A549 (cell line): ENCODE data around the gene AQP5. TPM values are rescaled to one million over a fixed set of nuclear protein-coding genes. Genes with fewer than 3 reads are reported as not detected.

Source experiments
- ATAC-seq, 2 experiments: fragments of 200-7000 bp in 1 of 2; fragments of >200 bp in 1 of 2; cut with Nextera tagmentation in 1 of 2; cut with Tn5 transposase in 1 of 2; 3 replicates each; pipeline versions ENCODE4 v1.8.0 to v1.9.1; 2018 to 2020; ENCODE audit warnings: mild to moderate bottlenecking in 1 of 2, moderate library complexity in 1 of 2
- CTCF ChIA-PET: fragments of 300-600 bp; sonication (Branson Sonifier 250); formaldehyde crosslinking; extraction: SDS; loops from one replicate; lab custom pipeline; 2021; ENCODE audit warnings: antibody characterized with exemption, inconsistent platforms; lab: Yijun Ruan, JAX
- POLR2A ChIA-PET: fragments of 350-600 bp; formaldehyde crosslinking; extraction: SDS; loops from one replicate; lab custom pipeline; 2021; ENCODE audit warnings: antibody characterized with exemption, inconsistent platforms; lab: Yijun Ruan, JAX
- DNase-seq, 2 experiments: peaks; one replicate each; pipeline versions ENCODE4 v3.0.0 to v3.0.0-alpha.2; 2011 to 2016; ENCODE audit warnings: low read depth in 1 of 2, low spot score in 1 of 2
- FAIRE-seq: peaks from 2 replicates; lab custom pipeline; 2011; peaks lifted over from hg19 to GRCh38; lab: Jason Lieb, UNC
- H3K27ac ChIP-seq, 2 experiments: fragments of >200 bp; sonication (Bioruptor Twin); formaldehyde crosslinking; 3 replicates each; pipeline ENCODE4 v1.5.1; 2016 to 2017
- H3K4me1 ChIP-seq: fragments of >200 bp; sonication (Bioruptor Twin); formaldehyde crosslinking; 3 replicates; pipeline ENCODE4 v1.6.1; 2016
- H3K4me2 ChIP-seq: fragments of >200 bp; sonication (Bioruptor Twin); formaldehyde crosslinking; 3 replicates; pipeline ENCODE4 v1.6.1; 2016
- H3K4me3 ChIP-seq: fragments of >200 bp; sonication (Bioruptor Twin); formaldehyde crosslinking; 3 replicates; pipeline ENCODE4 v1.5.1; 2016
- H3K9me3 ChIP-seq: fragments of >200 bp; sonication (Bioruptor Twin); formaldehyde crosslinking; 3 replicates; pipeline ENCODE4 v1.6.1; 2016
- BCL3 ChIP-seq: fragments of >200 bp; sonication (Bioruptor Twin); formaldehyde crosslinking; IDR thresholded peaks from 3 replicates; pipeline ENCODE4 v1.6.1; 2016
- BHLHE40 ChIP-seq: IDR thresholded peaks from 2 replicates; pipeline ENCODE4 v1.6.1; 2012; ENCODE audit warnings: low read depth, low read length, inconsistent platforms
- CBX8 ChIP-seq: fragments of 200-600 bp; sonication (generic); IDR thresholded peaks from 2 replicates; pipeline ENCODE4 v1.6.1; 2016
- E2F6 ChIP-seq: IDR thresholded peaks from 2 replicates; pipeline ENCODE4 v1.6.1; 2012; ENCODE audit warnings: low read depth, borderline replicate concordance
- EHMT2 ChIP-seq: fragments of 200-600 bp; sonication (generic); IDR thresholded peaks from 2 replicates; pipeline ENCODE4 v1.6.1; 2016; ENCODE audit warnings: antibody characterized with exemption, low read depth, mild to moderate bottlenecking, moderate library complexity
- FOSB ChIP-seq: fragments of 250-450 bp; sonication (Bioruptor Pico); IDR thresholded peaks from 2 replicates; pipeline ENCODE4 v1.5.0; 2020; ENCODE audit warnings: mild to moderate bottlenecking, moderate library complexity
- FOXS1 ChIP-seq: fragments of 250-450 bp; sonication (Bioruptor Pico); IDR thresholded peaks from 2 replicates; pipeline ENCODE4 v1.5.0; 2020; ENCODE audit warnings: mild to moderate bottlenecking, moderate library complexity
- GATA3 ChIP-seq: IDR thresholded peaks from 2 replicates; pipeline ENCODE4 v1.6.1; 2012; ENCODE audit warnings: borderline replicate concordance
- HMGXB4 ChIP-seq: fragments of 250-450 bp; sonication (Bioruptor Pico); IDR thresholded peaks from 2 replicates; pipeline ENCODE4 v1.5.0; 2021; ENCODE audit warnings: mild to moderate bottlenecking, moderate library complexity, borderline replicate concordance
- HOXA7 ChIP-seq: fragments of 250-450 bp; sonication (Bioruptor Pico); IDR thresholded peaks from 2 replicates; pipeline ENCODE4 v1.5.0; 2020; ENCODE audit warnings: mild to moderate bottlenecking, moderate library complexity
- HOXB13 ChIP-seq: fragments of 250-450 bp; sonication (Bioruptor Pico); IDR thresholded peaks from 2 replicates; pipeline ENCODE4 v1.5.0; 2020; ENCODE audit warnings: low read depth, mild to moderate bottlenecking, moderate library complexity
- JUN ChIP-seq, 2 experiments: fragments of >200 bp; sonication (Bioruptor Twin); formaldehyde crosslinking; IDR thresholded peaks; 2 replicates in 1 of 2; 3 replicates in 1 of 2; pipeline ENCODE4 v1.6.1; 2016 to 2017
- JUNB ChIP-seq: fragments of >200 bp; sonication (Bioruptor Twin); formaldehyde crosslinking; IDR thresholded peaks from 2 replicates; pipeline ENCODE4 v1.6.1; 2016
- KDM5A ChIP-seq: fragments of 200-600 bp; sonication (generic); IDR thresholded peaks from 2 replicates; pipeline ENCODE4 v1.6.1; 2016; ENCODE audit warnings: antibody characterized with exemption, mild to moderate bottlenecking
- NPAS2 ChIP-seq: fragments of 250-450 bp; sonication (Bioruptor Pico); IDR thresholded peaks from 2 replicates; pipeline ENCODE4 v1.8.0; 2022; ENCODE audit warnings: mild to moderate bottlenecking, moderate library complexity, borderline replicate concordance
- PBX3 ChIP-seq: IDR thresholded peaks from 2 replicates; pipeline ENCODE4 v1.6.1; 2012
- PHF8 ChIP-seq: fragments of 200-600 bp; sonication (generic); IDR thresholded peaks from 2 replicates; pipeline ENCODE4 v1.6.1; 2016; ENCODE audit warnings: low read depth, mild to moderate bottlenecking, antibody characterized with exemption, moderate library complexity, borderline replicate concordance
- POLR2AphosphoS2 ChIP-seq: conservative IDR thresholded peaks from 2 replicates; pipeline ENCODE4 v1.6.1; 2012; ENCODE audit warnings: low read length, improper control_type of control experiment, inconsistent platforms
- RAD21 ChIP-seq, 2 experiments: fragments of >200 bp in 1 of 2; sonication (Bioruptor Twin) in 1 of 2; formaldehyde crosslinking in 1 of 2; IDR thresholded peaks in 1 of 2; conservative IDR thresholded peaks in 1 of 2; 2 replicates in 1 of 2; 3 replicates in 1 of 2; pipeline ENCODE4 v1.6.1; 2012 to 2018; ENCODE audit warnings: inconsistent platforms in 1 of 2
- RARB ChIP-seq: fragments of 250-450 bp; sonication (Bioruptor Pico); IDR thresholded peaks from 2 replicates; pipeline ENCODE4 v1.8.0; 2021; ENCODE audit warnings: mild to moderate bottlenecking, moderate library complexity
- SMC3 ChIP-seq: fragments of >200 bp; sonication (Bioruptor Twin); formaldehyde crosslinking; IDR thresholded peaks from 3 replicates; pipeline ENCODE4 v1.6.1; 2018; ENCODE audit warnings: inconsistent platforms
- TFCP2L1 ChIP-seq: fragments of 250-450 bp; sonication (Bioruptor Pico); IDR thresholded peaks from 2 replicates; pipeline ENCODE4 v1.5.0; 2021; ENCODE audit warnings: mild to moderate bottlenecking
- USF2 ChIP-seq: fragments of 450-650 bp; IDR thresholded peaks from 2 replicates; pipeline ENCODE4 v1.6.1; 2014; ENCODE audit warnings: antibody characterized with exemption
- ZC3H11A ChIP-seq: fragments of 450-650 bp; IDR thresholded peaks from 2 replicates; pipeline ENCODE4 v1.6.1; 2014; ENCODE audit warnings: antibody characterized with exemption, mild to moderate bottlenecking
- WGBS: methylation state at CpG from one replicate; pipeline ENCODE4 v1.1.6; 2017; ENCODE audit errors: missing lambda C conversion rate; 5-methylcytosine and 5-hydroxymethylcytosine counted together
- polyA plus RNA-seq, 4 experiments: library from polyadenylated mRNA; depleted of rRNA in 3 of 4; stranded (reverse); fragments of >200 nt; fragmentation: RNase III in 1 of 4; extraction: RNeasy Plus Mini Kit Qiagen cat#74134 plus additional on column Dnase treatment in 1 of 4; gene quantifications; 2 replicates in 3 of 4; 3 replicates in 1 of 4; pipeline ENCODE4 v1.2.3, GENCODE V29; 2011 to 2017
- TF ChIP-seq, protein P1 (sequence below): fragments of >200 bp; sonication (Bioruptor Twin); formaldehyde crosslinking; IDR thresholded peaks from 2 replicates; pipeline ENCODE4 v1.6.1; 2016
- TF ChIP-seq, protein P2 (sequence below): fragments of >200 bp; sonication (Bioruptor Twin); formaldehyde crosslinking; IDR thresholded peaks from 3 replicates; pipeline ENCODE4 v1.5.1; 2016
- TF ChIP-seq, protein P3 (sequence below): fragments of 250-450 bp; sonication (Bioruptor Pico); IDR thresholded peaks from 2 replicates; pipeline ENCODE4 v1.5.0; 2020; ENCODE audit warnings: low read depth, mild to moderate bottlenecking, moderate library complexity

AQP5 gene
- polyA plus RNA-seq, 2 of the 4 experiments (the other 2 are of a cell fraction) = not detected

DNA sequence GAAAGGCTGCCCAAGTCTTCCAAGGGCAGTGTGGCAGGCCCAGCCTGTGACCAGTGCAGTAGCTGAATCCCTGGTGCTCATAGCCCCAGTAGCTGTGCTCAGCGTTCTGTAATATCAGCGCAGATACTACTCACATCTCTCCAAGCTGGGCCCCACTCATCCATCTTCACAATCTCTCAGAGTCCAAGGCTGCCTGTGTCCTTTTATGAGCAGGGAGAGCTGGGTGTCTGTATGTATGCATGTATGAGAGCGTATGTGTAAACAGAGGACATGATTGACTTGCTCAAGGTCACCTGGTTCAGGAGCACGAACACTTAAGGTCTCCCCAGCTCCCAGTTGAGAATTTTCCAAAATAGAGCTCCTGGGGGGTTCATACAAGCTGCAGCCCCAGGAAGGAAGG lies 16.5 kb downstream of the AQP5 start:
- Histone ChIP-seq H3K4me1 (no peaks in the 10 kb centered on the region), H3K4me3 (no peak overlapping the region), H3K4me2 (no peak overlapping the region), H3K9me3 (no peaks in the 10 kb centered on the region), H3K27ac (no peak overlapping the region)
- FAIRE-seq (no peak), ATAC-seq (no peak), DNase-seq (no peak)
- no peak for TF ChIP-seq PHF8
- no peak for TF ChIP-seq FOSB (CRISPR knock-in tag)
- TF ChIP-seq E2F6 = no peak
- no peak for TF ChIP-seq RAD21 (conservative IDR thresholded peaks at IDR 0.05 in 1 of 2, IDR thresholded peaks at IDR 0.05 in 1 of 2)
- TF ChIP-seq BCL3 = no peak
- TF ChIP-seq JUNB = no peak
- no peak for TF ChIP-seq PBX3
- TF ChIP-seq KDM5A = no peak
- TF ChIP-seq, protein P1, sequence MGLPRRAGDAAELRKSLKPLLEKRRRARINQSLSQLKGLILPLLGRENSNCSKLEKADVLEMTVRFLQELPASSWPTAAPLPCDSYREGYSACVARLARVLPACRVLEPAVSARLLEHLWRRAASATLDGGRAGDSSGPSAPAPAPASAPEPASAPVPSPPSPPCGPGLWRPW = no peak
- no peak for TF ChIP-seq RARB
- TF ChIP-seq ZC3H11A = no peak
- TF ChIP-seq HOXA7 = no peak
- no peak for TF ChIP-seq HOXB13 (CRISPR knock-in tag)
- TF ChIP-seq NPAS2 = no peak
- TF ChIP-seq EHMT2 = no peak
- TF ChIP-seq HMGXB4 (CRISPR knock-in tag) = no peak
- TF ChIP-seq TFCP2L1 = no peak
- no peak for TF ChIP-seq SMC3
- ChIA-PET POLR2A (no interaction called here), CTCF (interaction anchor here (0.9 to 29.8 kb wide), 7 partner anchors 7 to 111 kb away, joined by 3 to 708 read pairs (median 9); partner anchors contain the start of genes AQP6, ASIC1 and SMARCD1)
- WGBS = 98% methylated on average over 4 of the region's 4 CpGs

DNA sequence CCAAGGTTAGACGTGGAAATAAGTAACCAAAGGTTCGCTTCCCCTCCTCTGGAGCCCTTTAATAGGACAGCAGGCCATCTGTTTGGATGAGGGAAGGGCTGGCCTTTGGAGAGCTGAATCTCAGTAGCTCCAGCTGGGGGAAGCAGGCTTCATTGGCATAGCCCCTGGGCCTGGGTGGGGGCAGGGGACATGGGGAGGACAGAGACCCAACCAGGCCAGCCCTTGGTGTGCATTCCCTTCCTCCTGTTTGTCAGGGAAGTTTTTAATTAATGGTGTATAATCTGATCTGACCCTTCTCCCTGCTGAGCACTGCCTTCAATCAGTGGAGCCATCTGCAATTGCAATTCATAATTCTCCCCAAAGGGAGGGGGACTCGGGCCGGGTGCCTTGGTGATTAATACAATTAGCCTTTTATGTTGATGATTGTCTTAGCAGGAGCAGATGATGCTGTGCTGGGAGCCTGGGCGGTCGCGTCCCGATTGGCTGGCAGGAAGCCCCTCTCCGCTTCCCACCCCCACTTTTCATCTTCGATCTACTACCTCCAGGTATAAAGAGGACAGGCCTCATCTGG lies 17.4 kb downstream of the AQP5 start:
- 91% methylated on average over 10 of the region's 10 CpGs for WGBS
- no peak for FAIRE-seq
- TF ChIP-seq HOXB13 (CRISPR knock-in tag) (no peak), ZC3H11A (no peak), FOXS1 (no peak), JUN (IDR thresholded peaks at IDR 0.05) (no peak), USF2 (no peak), CBX8 (no peak), GATA3 (no peak), BHLHE40 (no peak), POLR2AphosphoS2 (no peak)
- TF ChIP-seq, protein P2, sequence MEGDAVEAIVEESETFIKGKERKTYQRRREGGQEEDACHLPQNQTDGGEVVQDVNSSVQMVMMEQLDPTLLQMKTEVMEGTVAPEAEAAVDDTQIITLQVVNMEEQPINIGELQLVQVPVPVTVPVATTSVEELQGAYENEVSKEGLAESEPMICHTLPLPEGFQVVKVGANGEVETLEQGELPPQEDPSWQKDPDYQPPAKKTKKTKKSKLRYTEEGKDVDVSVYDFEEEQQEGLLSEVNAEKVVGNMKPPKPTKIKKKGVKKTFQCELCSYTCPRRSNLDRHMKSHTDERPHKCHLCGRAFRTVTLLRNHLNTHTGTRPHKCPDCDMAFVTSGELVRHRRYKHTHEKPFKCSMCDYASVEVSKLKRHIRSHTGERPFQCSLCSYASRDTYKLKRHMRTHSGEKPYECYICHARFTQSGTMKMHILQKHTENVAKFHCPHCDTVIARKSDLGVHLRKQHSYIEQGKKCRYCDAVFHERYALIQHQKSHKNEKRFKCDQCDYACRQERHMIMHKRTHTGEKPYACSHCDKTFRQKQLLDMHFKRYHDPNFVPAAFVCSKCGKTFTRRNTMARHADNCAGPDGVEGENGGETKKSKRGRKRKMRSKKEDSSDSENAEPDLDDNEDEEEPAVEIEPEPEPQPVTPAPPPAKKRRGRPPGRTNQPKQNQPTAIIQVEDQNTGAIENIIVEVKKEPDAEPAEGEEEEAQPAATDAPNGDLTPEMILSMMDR = no peak
- TF ChIP-seq, protein P3, sequence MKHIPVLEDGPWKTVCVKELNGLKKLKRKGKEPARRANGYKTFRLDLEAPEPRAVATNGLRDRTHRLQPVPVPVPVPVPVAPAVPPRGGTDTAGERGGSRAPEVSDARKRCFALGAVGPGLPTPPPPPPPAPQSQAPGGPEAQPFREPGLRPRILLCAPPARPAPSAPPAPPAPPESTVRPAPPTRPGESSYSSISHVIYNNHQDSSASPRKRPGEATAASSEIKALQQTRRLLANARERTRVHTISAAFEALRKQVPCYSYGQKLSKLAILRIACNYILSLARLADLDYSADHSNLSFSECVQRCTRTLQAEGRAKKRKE (CRISPR knock-in tag) = no peak
- TF ChIP-seq, protein P1 = no peak

More for the DNA sequence above, 17.4 kb downstream of the AQP5 start:
- H3K4me1 ChIP-seq = no peaks in the 10 kb centered on the region
- ATAC-seq (no peak), DNase-seq (no peak)
- H3K9me3 ChIP-seq = no peaks in the 10 kb centered on the region
- ChIA-PET CTCF (interaction anchor here (1.0 to 29.8 kb wide), 8 partner anchors 8 to 112 kb away, joined by 3 to 708 read pairs (median 8); partner anchors contain the start of genes AQP6, ASIC1 and SMARCD1), POLR2A (no interaction called here)
- H3K4me3 ChIP-seq = no peak overlapping the region
- no peak overlapping the region for H3K27ac ChIP-seq
- H3K4me2 ChIP-seq = no peak overlapping the region
